Ovary (tissue), 3 donors: ENCODE measurements around the gene MAST4.

Experiments used
- CTCF ChIP-seq, 3 donors: fragments of 450-650 bp in 2 of 3; fragments of 200-600 bp in 1 of 3; IDR thresholded peaks; one replicate each; pipeline versions ENCODE4 v1.5.1 to v1.8.0; 2016 to 2022; ENCODE audit warnings: antibody characterized with exemption in 3 of 3, mild to moderate bottlenecking in 1 of 3
- POLR2A ChIP-seq: fragments of 450-650 bp; IDR thresholded peaks from one replicate; pipeline ENCODE4 v1.6.1; 2017; ENCODE audit warnings: antibody characterized with exemption, mild to moderate bottlenecking, moderate library complexity
- donor health status: DM: no; HTN: no; CAD: no.

GRCh38 chr5:66742896-66743247 lies 146.7 kb downstream of the MAST4 start:
- TF ChIP-seq POLR2A (no peak), CTCF (IDR thresholded peaks at IDR 0.05) (no peak)
